Testis (tissue), 3 donors: ENCODE data around the gene FANCD2. TPM values are rescaled to one million over a fixed set of nuclear protein-coding genes. Genes with fewer than 3 reads are reported as not detected.
A peak's percentile ranks its signal among the peaks of the same experiment; 100 is the strongest.

ENCODE experiments used
- DNase-seq: peaks from one replicate; pipeline ENCODE4 v3.0.0-alpha.2; 2019
- H3K27ac ChIP-seq, 2 donors: fragments of 200-600 bp; sonication (generic); one replicate each; pipeline ENCODE4 v1.5.1; 2019
- H3K27me3 ChIP-seq: fragments of 200-600 bp; sonication (generic); one replicate; pipeline ENCODE4 v1.5.1; 2019
- H3K36me3 ChIP-seq: fragments of 200-600 bp; sonication (generic); one replicate; pipeline ENCODE4 v1.5.1; 2017; ENCODE audit warnings: low read depth; ENCODE audit errors: missing control alignments
- H3K4me1 ChIP-seq: fragments of 200-600 bp; sonication (generic); one replicate; pipeline ENCODE4 v1.5.1; 2019
- H3K4me3 ChIP-seq, 2 donors: fragments of 200-600 bp; sonication (generic); one replicate each; pipeline ENCODE4 v1.5.1; 2017 to 2019
- H3K9me3 ChIP-seq: fragments of 200-600 bp; sonication (generic); one replicate; pipeline ENCODE4 v1.5.1; 2017
- POLR2A ChIP-seq: fragments of 450-650 bp; IDR thresholded peaks from one replicate; pipeline ENCODE4 v1.6.1; 2017; ENCODE audit warnings: antibody characterized with exemption, mild to moderate bottlenecking, moderate library complexity
- WGBS, 2 donors: methylation state at CpG; one replicate each; pipeline ENCODE4 v1.1.5; 2018; 5-methylcytosine and 5-hydroxymethylcytosine counted together
- intact Hi-C: fragments of 100-400 bp; cut with DNase I; formaldehyde crosslinking; loops from one replicate; pipeline ENCODE4 v1.15.1; 2023; ENCODE audit warnings: low total_unique reads
- polyA plus RNA-seq: library from polyadenylated mRNA; stranded (reverse); fragments of 350-450 nt; fragmentation: Illumina TruSeq; extraction: RNeasy Lipid Tissue Mini Kit (QIAGEN cat#74804); gene quantifications from one replicate; pipeline ENCODE4 v1.2.3, GENCODE V29; 2014; ENCODE audit warnings: low read depth, low replicate concordance; ENCODE audit not compliant: insufficient read depth
- total RNA-seq, 2 donors: library from RNA; depleted of rRNA; stranded (reverse); fragments of >200 nt; gene quantifications; one replicate each; pipeline ENCODE4 v1.2.3, GENCODE V29; 2016
- TF ChIP-seq, protein P1 (sequence below), 3 experiments: fragments of 450-650 bp in 2 of 3; fragments of 200-600 bp in 1 of 3; sonication (generic) in 1 of 3; IDR thresholded peaks; one replicate each; pipeline ENCODE4 v1.5.1; 2016 to 2019; ENCODE audit warnings: antibody characterized with exemption in 3 of 3, mild to moderate bottlenecking in 2 of 3, moderate library complexity in 1 of 3

Gene FANCD2
- total and polyA plus RNA-seq, 3 donors from 2014 or later, result 23.7 to 41.6 (median 38.5) TPM

- 0% methylated on average over 30 to 54 of the region's 54 CpGs for WGBS, 2 donors
- peak within 1 kb of the TSS; percentile 55 to 80 for H3K27ac ChIP-seq
- intact Hi-C loops, result no loop called here
- no peaks in the 10 kb centered on the region for H3K36me3 ChIP-seq
- peak within 1 kb of the TSS; percentile 83 to 94 for H3K4me3 ChIP-seq
- H3K9me3 ChIP-seq, result no peaks in the 10 kb centered on the region
- H3K4me1 ChIP-seq, result peaks cover 18% of the 10 kb centered on the region
- no peaks in the 10 kb centered on the region for H3K27me3 ChIP-seq
- TF ChIP-seq, protein P1, sequence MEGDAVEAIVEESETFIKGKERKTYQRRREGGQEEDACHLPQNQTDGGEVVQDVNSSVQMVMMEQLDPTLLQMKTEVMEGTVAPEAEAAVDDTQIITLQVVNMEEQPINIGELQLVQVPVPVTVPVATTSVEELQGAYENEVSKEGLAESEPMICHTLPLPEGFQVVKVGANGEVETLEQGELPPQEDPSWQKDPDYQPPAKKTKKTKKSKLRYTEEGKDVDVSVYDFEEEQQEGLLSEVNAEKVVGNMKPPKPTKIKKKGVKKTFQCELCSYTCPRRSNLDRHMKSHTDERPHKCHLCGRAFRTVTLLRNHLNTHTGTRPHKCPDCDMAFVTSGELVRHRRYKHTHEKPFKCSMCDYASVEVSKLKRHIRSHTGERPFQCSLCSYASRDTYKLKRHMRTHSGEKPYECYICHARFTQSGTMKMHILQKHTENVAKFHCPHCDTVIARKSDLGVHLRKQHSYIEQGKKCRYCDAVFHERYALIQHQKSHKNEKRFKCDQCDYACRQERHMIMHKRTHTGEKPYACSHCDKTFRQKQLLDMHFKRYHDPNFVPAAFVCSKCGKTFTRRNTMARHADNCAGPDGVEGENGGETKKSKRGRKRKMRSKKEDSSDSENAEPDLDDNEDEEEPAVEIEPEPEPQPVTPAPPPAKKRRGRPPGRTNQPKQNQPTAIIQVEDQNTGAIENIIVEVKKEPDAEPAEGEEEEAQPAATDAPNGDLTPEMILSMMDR (IDR thresholded peaks at IDR 0.05), result no peak
- TF ChIP-seq POLR2A, result peak; percentile 41
- peak; percentile 97 for DNase-seq
Measured at GRCh38 chr3:10115326-10116137, 89.3 kb downstream of the FANCD2 start, which contains the start of gene BRK1. Gene BRK1, plus strand, starts transcription at chr3:10115675. Its CDS starts 27 bp downstream, at chr3:10115702.

GRCh38 chr3:10116138-10116460 lies 89.9 kb downstream of the FANCD2 start:
- Histone ChIP-seq H3K9me3 (no peaks in the 10 kb centered on the region), H3K27ac (peak overlapping the region; percentile 55 to 80), H3K36me3 (no peaks in the 10 kb centered on the region), H3K27me3 (no peaks in the 10 kb centered on the region), H3K4me3 (peak overlapping the region; percentile 83 to 94), H3K4me1 (peaks cover 18% of the 10 kb centered on the region)
- TF ChIP-seq, protein P1 (IDR thresholded peaks at IDR 0.05), result no peak
- no peak for TF ChIP-seq POLR2A
- no peak for DNase-seq
- intact Hi-C loops, result no loop called here
- 0 to 1% methylated on average over 10 of the region's 10 CpGs for WGBS, 2 donors

DNA sequence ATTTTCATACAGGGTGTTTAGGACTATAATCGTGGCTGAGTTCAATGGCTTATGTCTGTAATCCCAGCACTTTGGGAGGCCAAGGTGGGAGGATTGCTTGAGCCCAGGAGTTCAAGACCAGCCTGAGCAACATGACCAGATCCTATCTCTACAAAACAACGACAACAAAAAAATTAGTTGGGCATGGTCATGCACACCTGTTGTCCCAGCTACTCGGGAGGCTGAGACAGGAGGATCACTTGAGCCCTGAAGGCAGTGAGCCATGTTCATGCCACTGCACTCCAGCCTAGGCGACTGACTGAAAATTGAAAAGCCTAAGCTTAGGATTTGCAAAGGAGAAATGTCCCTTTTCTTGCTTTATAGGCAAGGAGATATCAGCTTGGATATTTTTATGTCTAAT lies 90.7 kb downstream of the FANCD2 start:
- peaks cover 18% of the 10 kb centered on the region for H3K4me1 ChIP-seq
- no peaks in the 10 kb centered on the region for H3K36me3 ChIP-seq
- no peak for DNase-seq
- TF ChIP-seq POLR2A, result no peak
- TF ChIP-seq, protein P1 (IDR thresholded peaks at IDR 0.05), result no peak
- H3K27ac ChIP-seq, result no peak overlapping the region
- intact Hi-C loops, result no loop called here
- no peaks in the 10 kb centered on the region for H3K27me3 ChIP-seq
- no peak overlapping the region for H3K4me3 ChIP-seq
- no peaks in the 10 kb centered on the region for H3K9me3 ChIP-seq
- WGBS, 2 donors, result 65 to 89% methylated on average over 4 of the region's 4 CpGs

DNA sequence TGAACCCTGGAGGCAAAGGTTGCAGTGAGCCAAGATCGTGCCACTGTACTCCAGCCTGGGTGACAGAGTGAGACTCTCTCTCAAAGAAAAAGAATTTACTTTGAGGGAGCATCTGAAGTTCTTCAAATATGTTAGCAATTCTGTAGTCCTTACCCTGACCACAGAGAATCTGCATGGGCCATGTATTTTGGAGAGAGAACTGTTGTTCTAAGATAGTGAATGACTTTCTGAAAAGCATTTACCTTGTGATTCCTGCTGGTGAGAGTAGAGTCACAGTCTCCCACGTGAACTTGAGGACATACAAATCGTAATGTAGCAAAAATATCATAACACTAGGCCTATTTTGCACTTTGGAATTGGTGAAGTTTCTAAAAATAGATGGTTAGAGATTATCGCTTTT lies 93.1 kb downstream of the FANCD2 start:
- TF ChIP-seq, protein P1 (IDR thresholded peaks at IDR 0.05), result no peak
- no peak for TF ChIP-seq POLR2A
- peak overlapping the region in 1 of 2 donors; percentile 44 for H3K27ac ChIP-seq
- peaks cover 18% of the 10 kb centered on the region for H3K4me1 ChIP-seq
- H3K36me3 ChIP-seq, result no peaks in the 10 kb centered on the region
- no peaks in the 10 kb centered on the region for H3K9me3 ChIP-seq
- no peak for DNase-seq
- H3K4me3 ChIP-seq, result no peak overlapping the region
- intact Hi-C loops, result no loop called here
- 64 to 74% methylated on average over 4 of the region's 4 CpGs for WGBS, 2 donors
- H3K27me3 ChIP-seq, result no peaks in the 10 kb centered on the region

DNA sequence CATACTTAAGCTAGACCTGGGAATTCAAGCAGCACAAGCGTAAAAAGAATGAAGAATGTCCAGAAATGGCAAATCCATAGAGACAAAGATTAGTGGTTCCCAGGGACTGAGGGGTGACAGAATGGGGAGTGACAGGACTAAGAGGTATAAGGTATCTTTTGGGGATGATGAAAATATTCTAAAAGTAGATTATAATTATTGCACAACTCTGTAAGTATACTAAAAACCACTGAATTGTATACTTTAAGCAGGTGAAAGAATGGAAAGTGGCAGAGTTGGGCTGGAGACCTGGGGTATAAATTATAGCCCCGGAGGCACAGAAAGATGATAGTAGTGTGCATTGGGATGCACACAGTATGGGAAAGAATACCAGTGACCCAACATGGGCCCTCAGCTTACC lies 94.8 kb downstream of the FANCD2 start:
- WGBS, 2 donors, result 88 to 91% methylated on average over 2 of the region's 2 CpGs
- intact Hi-C loops, result no loop called here
- Histone ChIP-seq H3K27ac (no peak overlapping the region), H3K4me1 (peaks cover 18% of the 10 kb centered on the region), H3K9me3 (no peaks in the 10 kb centered on the region), H3K36me3 (no peaks in the 10 kb centered on the region), H3K27me3 (no peaks in the 10 kb centered on the region), H3K4me3 (no peak overlapping the region)
- no peak for DNase-seq
- TF ChIP-seq, protein P1 (IDR thresholded peaks at IDR 0.05), result no peak
- no peak for TF ChIP-seq POLR2A
